Subcutaneous adipose tissue (tissue), 4 donors: ENCODE measurements around the gene TNS3. TPM values are rescaled to one million over a fixed set of nuclear protein-coding genes. Genes with fewer than 3 reads are reported as not detected.

Source experiments
- CTCF ChIP-seq: fragments of 450-650 bp; IDR thresholded peaks from one replicate; pipeline ENCODE4 v1.5.1; 2016; ENCODE audit warnings: low read depth, mild to moderate bottlenecking, control low read depth, antibody characterized with exemption, moderate library complexity
- total RNA-seq, 4 donors: library from RNA; depleted of rRNA; stranded (reverse); fragments of >200 nt; gene quantifications; one replicate each; pipeline ENCODE4 v1.1.0, GENCODE V29; 2016

TNS3 gene
- total RNA-seq, 4 donors from 2014 or later, result 104 to 137 (median 110) TPM

- TF ChIP-seq CTCF, result no peak
Observed at GRCh38 chr7:47601119-47601880, 19.4 kb upstream of the TNS3 start.

- TF ChIP-seq CTCF, result no peak
Observed at GRCh38 chr7:47600199-47601118, 18.5 kb upstream of the TNS3 start.

GRCh38 chr7:47597379-47597778, 15.5 kb upstream of the TNS3 start:
- TF ChIP-seq CTCF, result no peak

- no peak for TF ChIP-seq CTCF
Observed at GRCh38 chr7:47596502-47597202, 14.7 kb upstream of the TNS3 start.

GRCh38 chr7:47594406-47594805, 12.5 kb upstream of the TNS3 start:
- no peak for TF ChIP-seq CTCF

- TF ChIP-seq CTCF, result no peak
Observed at GRCh38 chr7:47591655-47592572, 10.0 kb upstream of the TNS3 start.
